ENCODE data around the gene LRIT2. TPM values are rescaled to one million over a fixed set of nuclear protein-coding genes. Genes with fewer than 3 reads are reported as not detected.
A peak's percentile ranks its signal among the peaks of the same experiment; 100 is the strongest.
"Not testable (repeated sequence)": the region's sequence is repeated elsewhere in the genome, so short reads cannot be mapped to it uniquely, and the experiment has no call there.

LRIT2 gene
- total RNA-seq, 1 experiment from 2014 or later = not detected

DNA sequence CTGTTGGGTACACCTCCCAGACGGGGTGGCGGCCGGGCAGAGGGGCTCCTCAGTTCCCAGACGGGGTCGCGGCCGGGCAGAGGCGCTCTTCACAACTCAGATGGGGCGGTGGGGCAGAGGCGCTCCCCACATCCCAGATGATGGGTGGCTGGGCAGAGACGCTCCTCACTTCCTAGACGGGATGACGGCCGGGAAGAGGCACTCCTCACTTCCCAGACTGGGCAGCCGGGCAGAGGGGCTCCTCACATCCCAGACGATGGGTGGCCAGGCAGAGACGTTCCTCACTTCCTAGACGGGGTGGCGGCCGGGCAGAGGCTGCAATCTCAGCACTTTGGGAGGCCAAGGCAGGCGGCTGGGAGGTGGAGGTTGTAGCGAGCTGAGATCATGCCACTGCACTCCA is 45.0 kb downstream of the LRIT2 start:
- DNase-seq (ENCODE audit: low read depth) = not testable (repeated sequence)

DNA sequence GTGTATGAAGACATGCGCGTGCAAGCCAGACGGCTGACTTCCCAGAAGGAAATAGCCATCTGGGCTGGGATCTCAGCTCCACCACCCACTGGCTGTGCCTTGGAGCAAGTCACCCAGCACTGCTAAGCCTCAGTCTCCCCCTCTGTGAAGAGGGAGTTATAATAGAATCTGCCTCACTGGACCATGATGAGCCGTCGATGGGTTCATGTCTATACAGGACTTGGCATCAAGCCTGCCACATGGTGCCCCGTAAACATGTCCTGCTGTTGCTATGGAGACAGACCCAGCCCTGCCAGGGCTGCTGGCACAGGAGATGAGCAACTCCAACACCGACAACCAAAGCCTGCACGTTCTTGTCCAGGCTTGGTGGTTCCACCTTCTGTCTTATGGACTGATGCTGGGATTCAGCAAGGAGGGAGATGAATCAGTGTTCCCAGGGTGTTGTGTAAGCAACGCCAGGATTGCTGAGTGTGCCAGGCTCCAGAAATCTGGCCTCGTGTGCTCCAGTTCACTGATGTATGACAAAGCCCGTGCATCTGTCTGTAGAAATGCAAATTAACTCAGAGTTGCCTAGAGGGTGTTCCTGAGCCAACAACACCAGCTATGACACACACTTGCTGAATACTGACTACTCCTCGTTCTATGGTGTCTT is 46.2 kb downstream of the LRIT2 start:
- DNase-seq (ENCODE audit: low read depth) = peak; percentile 30

- DNase-seq (ENCODE audit: low read depth) = no peak
Measured at GRCh38 chr10:84178160-84178609, 47.2 kb downstream of the LRIT2 start.

DNA sequence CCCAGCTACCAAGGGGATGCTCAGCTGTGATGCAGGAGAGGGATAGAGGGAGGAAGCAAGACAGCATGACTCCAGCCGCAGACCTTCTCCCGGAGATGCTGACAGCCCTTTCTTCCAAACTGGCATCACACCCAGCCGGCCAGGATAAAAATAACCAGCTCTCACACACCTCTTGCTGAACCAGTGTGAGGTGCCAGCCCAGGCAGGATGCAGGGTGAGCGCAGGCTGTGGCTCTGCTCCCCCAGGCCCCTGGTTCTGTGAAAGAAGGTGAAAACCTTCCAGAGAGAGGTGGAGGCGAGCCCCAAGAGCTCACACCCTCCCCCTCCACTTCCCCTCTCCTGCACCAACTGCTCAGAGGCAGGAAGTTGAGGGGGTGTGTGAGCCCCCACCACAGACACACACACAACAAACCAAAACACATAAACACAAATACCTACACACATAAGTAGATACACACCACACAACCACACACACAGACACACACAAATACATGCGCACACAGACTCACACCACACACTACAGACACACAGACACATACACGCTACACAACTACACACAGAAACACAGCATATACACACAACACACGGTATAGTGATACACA is 47.7 kb downstream of the LRIT2 start:
- DNase-seq (ENCODE audit: low read depth) = no peak

- DNase-seq (ENCODE audit: low read depth) = no peak
Measured at GRCh38 chr10:84176836-84177474, 48.4 kb downstream of the LRIT2 start.

DNA sequence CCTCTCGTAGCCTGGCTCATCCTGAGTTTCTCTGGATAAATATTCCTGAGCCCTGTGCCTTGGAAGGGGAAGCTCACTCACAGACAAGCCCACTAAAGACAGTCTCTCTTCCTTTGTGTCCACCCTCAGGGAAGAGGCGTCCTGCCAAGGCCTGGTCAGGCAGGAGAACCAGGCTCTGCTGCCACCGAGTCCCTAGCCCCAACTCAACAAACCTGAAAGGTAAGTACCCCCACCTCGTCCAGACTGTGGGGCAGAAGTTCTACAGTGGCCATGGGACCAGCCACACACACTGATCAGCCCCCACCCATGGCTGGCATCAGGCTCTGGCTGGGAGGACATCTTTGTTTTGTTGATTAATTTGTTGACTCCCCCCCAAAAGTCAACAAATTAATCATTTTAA is 49.0 kb downstream of the LRIT2 start:
- no peak for DNase-seq (ENCODE audit: low read depth)

GRCh38 chr10:84175436-84175835 is 49.9 kb downstream of the LRIT2 start:
- no peak for DNase-seq (ENCODE audit: low read depth)

DNA sequence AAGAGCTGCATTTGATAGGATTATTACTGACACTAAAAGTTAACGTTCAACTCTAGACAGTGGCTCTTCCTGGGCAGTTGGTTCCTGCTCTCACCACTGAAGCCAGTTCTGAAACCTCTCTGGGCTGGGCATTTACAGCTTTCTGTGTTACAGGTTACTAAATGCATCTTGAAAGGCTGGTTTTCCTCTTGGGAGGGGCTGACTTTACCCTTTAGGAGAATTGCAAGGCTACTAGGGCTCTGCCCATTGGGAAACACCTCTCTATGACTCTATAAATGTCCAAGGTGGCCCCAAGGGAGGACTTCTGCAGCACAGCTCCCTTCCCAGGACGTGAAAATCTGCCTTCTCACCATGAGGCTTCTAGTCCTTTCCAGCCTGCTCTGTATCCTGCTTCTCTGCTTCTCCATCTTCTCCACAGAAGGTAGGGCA is 51.8 kb downstream of the LRIT2 start, which contains the start of gene GPR15LG:
TSS of gene GPR15LG (plus strand) at position 301 of the 429 bp plus-strand sequence. CDS start at position 352, 51 bp downstream.
- no peak for DNase-seq (ENCODE audit: low read depth)

GRCh38 chr10:84172467-84173356 is 52.6 kb downstream of the LRIT2 start:
- DNase-seq (ENCODE audit: low read depth) = no peak

DNA sequence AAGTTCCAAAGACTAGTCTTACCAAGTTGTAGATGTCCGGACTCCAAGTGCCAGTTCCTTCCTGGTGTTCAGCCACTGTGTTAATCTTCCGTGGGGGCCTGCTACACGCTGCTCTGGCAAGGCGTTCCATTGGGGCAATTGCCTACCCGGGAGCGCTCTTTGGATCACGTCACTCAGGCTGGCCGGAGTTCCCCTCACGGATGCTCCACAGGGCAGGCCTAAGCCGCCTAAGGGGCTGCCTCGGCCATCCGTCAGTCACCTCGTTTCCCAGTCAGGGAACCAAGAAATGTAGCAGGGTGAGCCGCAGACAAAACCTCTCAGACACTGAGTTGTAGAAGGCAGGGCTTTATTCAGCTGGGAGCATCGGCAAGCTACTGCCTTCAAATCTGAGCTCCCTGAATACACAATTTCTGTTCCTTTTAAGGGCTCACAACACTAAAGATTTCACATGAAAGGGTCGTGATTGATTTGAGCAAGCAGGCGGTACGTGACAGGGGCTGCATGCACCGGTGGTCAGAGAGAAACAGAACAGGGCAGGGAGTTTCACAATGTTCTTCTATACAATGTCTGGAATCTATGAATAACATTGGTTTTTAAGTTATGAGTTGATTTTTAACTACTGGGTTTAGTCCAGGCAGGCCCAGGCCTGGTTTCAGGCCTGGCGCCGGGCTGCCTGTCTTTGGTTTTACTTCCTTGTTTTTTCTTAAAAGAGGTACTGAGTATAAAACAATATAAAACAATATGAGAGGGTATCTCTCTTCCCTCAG is 53.5 kb downstream of the LRIT2 start:
- DNase-seq (ENCODE audit: low read depth) = not testable (repeated sequence)

DNA sequence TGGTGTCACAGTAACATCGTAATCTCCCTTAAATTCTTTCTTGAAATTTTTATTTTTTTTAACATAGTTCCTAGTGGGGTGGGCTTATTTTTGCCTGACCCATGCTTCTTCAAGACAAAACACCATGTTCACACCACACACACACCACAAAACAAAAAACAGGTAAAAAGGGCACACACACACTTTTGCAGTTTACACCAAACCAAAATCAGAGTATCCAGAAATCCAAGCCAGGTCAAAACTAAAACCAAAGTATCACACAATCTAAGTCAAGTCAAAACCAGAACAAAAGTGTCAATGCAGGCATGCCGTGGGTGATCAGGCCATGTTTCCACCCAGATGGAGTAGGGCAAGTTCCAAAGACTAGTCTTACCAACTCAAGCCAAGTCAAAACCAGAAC is 54.1 kb downstream of the LRIT2 start:
- DNase-seq (ENCODE audit: low read depth) = not testable (repeated sequence)

Other genes with a start within 250 kb of the LRIT2 start
- 218 TPM in 2 replicates for gene GHITM, start 86.0 kb downstream of the LRIT2 start, total RNA-seq (2014; rRNA removed; shearing (Covaris generic))
- not detected in 2 replicates for gene GPR15LG, start 51.7 kb downstream of the LRIT2 start, total RNA-seq (2014; rRNA removed; shearing (Covaris generic))
- gene CDHR1, start 31.0 kb downstream of the LRIT2 start, total RNA-seq (2014; rRNA removed; shearing (Covaris generic)) = not detected in 2 replicates
- gene LRIT1, start 16.0 kb upstream of the LRIT2 start, total RNA-seq (2014; rRNA removed; shearing (Covaris generic)) = not detected in 2 replicates
- gene RGR, start 19.5 kb upstream of the LRIT2 start, total RNA-seq (2014; rRNA removed; shearing (Covaris generic)) = not detected in 2 replicates
- gene CCSER2, start 103.0 kb upstream of the LRIT2 start, total RNA-seq (2014; rRNA removed; shearing (Covaris generic)) = 15.0 and 18.3 TPM in 2 replicates

All from M059J (cell line).